Lung (tissue), 12 donors: ENCODE measurements around the gene EVI5L. TPM values are rescaled to one million over a fixed set of nuclear protein-coding genes. Genes with fewer than 3 reads are reported as not detected.

Source experiments
- ATAC-seq: fragments of 200-7000 bp; cut with Tn5 transposase; one replicate; pipeline ENCODE4 v1.9.1; 2020; ENCODE audit warnings: moderate number of reproducible peaks; ENCODE audit not compliant: insufficient read depth, low FRiP score
- DNase-seq, 3 donors: peaks; one replicate each; pipeline ENCODE4 v3.0.0-alpha.2; 2013 to 2017
- H3K27ac ChIP-seq, 2 donors: one replicate each; pipeline ENCODE4 v1.5.1; 2013; ENCODE audit warnings: mild to moderate bottlenecking in 2 of 2, moderate library complexity in 2 of 2, control low read depth in 1 of 2, inconsistent platforms in 1 of 2, low read depth in 1 of 2, low read length in 1 of 2
- H3K27me3 ChIP-seq, 3 donors: one replicate each; pipeline ENCODE4 v1.5.1; 2013; ENCODE audit warnings: low read length in 2 of 3; ENCODE audit not compliant: control insufficient read depth in 3 of 3, insufficient read depth in 3 of 3
- H3K36me3 ChIP-seq, 4 donors: one replicate each; pipeline ENCODE4 v1.5.1; 2013; ENCODE audit warnings: low read length in 4 of 4, mild to moderate bottlenecking in 1 of 4, moderate library complexity in 1 of 4; ENCODE audit not compliant: control insufficient read depth in 4 of 4, insufficient read depth in 4 of 4
- H3K4me1 ChIP-seq, 5 donors: one replicate each; pipeline ENCODE4 v1.5.1; 2013; ENCODE audit warnings: low read length in 5 of 5, mild to moderate bottlenecking in 2 of 5, moderate library complexity in 1 of 5; ENCODE audit not compliant: control insufficient read depth in 5 of 5, insufficient read depth in 5 of 5
- H3K4me3 ChIP-seq: one replicate; pipeline ENCODE4 v1.5.1; 2013; ENCODE audit warnings: mild to moderate bottlenecking, control low read depth, moderate library complexity
- H3K9ac ChIP-seq, 2 donors: one replicate each; pipeline ENCODE4 v1.5.1; 2013; ENCODE audit warnings: low read length in 2 of 2, control low read depth in 1 of 2; ENCODE audit not compliant: insufficient read depth in 1 of 2
- H3K9me3 ChIP-seq, 4 donors: one replicate each; pipeline ENCODE4 v1.5.1; 2013; ENCODE audit warnings: low read length in 3 of 4, mild to moderate bottlenecking in 1 of 4, moderate library complexity in 1 of 4; ENCODE audit not compliant: control insufficient read depth in 4 of 4, insufficient read depth in 3 of 4
- WGBS, 2 donors: extraction: QIAGEN DNeasy Blood & Tissue Kit; methylation state at CpG; one replicate each; pipeline ENCODE4 v1.1.7; 2013; 5-methylcytosine and 5-hydroxymethylcytosine counted together
- polyA plus RNA-seq, 2 donors: library from polyadenylated mRNA; stranded (reverse); fragments of 200-250 nt; gene quantifications; one replicate each; pipeline ENCODE4 v1.2.1, GENCODE V29; 2013
- total RNA-seq, 2 donors: library from RNA; depleted of rRNA in 1 of 2; stranded (reverse); fragments of >200 nt in 1 of 2; gene quantifications; one replicate each; pipeline ENCODE4 v1.2.1, GENCODE V29; 2014 to 2021
- TF ChIP-seq, protein P1 (sequence below): IDR thresholded peaks from 2 replicates; pipeline ENCODE4 v1.5.1; 2012; ENCODE audit warnings: mild to moderate bottlenecking; ENCODE audit errors: control extremely low read depth, extremely low read depth
- donor health status: control.
- donor health status: control.
- donor health status: Bipolar disorder and iron deficiency.
- donor health status: healthy.
- donor health status: DM: yes; HTN: yes; CAD: no.

The EVI5L gene
- total and polyA plus RNA-seq, 4 donors, result 10.7 to 18.6 (median 12.6) TPM

DNA sequence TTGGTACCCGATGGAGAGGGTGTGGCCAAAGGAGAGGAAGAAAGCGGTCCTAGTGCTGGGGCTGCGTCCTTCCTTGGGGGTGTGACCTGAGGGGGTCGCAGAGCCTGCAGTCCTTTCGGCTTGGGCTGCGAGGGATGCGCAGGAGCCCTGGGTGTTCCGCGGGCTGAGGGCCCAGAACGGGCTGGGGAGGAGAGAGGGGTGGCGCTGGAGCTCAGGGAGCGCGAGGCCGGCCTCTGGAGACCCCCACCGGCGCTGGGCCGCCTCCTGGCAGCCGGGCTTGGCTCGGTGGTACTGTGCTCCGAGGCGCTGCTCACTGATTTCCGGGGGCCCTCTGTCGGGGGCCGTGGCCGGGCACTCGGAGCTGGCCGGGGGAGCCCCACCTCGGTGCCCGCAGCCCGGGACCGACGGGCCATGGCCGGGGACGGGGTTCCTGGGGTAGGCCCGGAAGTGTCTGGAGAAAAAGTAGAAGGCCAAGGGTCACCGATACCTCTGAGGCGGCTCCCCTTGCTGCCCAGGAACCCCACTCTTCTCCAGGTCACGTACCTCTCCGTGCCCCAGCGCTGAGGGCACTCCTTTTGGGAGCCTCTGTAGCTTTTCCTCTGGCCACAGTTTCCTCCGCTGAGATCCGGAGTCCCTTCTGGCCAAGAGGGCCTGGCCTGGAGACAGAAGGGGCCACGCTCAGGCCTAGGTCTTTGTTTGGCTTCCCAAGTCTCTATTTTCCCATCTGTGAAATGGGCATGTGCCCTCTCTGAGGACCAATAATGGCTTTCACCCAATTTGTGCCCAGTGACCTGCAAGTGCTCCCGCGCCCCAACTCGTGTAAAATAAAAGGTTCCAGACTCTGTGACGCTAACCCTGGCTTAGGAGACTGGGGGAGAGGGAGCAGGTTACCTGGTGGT, 42.5 kb downstream of the EVI5L start:
- DNase-seq, result no peak
- TF ChIP-seq, protein P1, sequence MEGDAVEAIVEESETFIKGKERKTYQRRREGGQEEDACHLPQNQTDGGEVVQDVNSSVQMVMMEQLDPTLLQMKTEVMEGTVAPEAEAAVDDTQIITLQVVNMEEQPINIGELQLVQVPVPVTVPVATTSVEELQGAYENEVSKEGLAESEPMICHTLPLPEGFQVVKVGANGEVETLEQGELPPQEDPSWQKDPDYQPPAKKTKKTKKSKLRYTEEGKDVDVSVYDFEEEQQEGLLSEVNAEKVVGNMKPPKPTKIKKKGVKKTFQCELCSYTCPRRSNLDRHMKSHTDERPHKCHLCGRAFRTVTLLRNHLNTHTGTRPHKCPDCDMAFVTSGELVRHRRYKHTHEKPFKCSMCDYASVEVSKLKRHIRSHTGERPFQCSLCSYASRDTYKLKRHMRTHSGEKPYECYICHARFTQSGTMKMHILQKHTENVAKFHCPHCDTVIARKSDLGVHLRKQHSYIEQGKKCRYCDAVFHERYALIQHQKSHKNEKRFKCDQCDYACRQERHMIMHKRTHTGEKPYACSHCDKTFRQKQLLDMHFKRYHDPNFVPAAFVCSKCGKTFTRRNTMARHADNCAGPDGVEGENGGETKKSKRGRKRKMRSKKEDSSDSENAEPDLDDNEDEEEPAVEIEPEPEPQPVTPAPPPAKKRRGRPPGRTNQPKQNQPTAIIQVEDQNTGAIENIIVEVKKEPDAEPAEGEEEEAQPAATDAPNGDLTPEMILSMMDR, result no peak
- no peaks in the 10 kb centered on the region for H3K9me3 ChIP-seq
- no peak for ATAC-seq
- peaks cover 0 to 18% (median 16%) of the 10 kb centered on the region in 3 donors for H3K27me3 ChIP-seq
- no peak overlapping the region for H3K4me3 ChIP-seq
- H3K4me1 ChIP-seq, result peaks cover 0 to 30% (median 12%) of the 10 kb centered on the region in 5 donors
- WGBS, 2 donors, result 51 to 57% methylated on average over 45 to 47 of the region's 47 CpGs
- H3K9ac ChIP-seq, result no peak overlapping the region
- peak overlapping the region in 1 of 2 donors; percentile 16 for H3K27ac ChIP-seq
- H3K36me3 ChIP-seq, result no peaks in the 10 kb centered on the region

DNA sequence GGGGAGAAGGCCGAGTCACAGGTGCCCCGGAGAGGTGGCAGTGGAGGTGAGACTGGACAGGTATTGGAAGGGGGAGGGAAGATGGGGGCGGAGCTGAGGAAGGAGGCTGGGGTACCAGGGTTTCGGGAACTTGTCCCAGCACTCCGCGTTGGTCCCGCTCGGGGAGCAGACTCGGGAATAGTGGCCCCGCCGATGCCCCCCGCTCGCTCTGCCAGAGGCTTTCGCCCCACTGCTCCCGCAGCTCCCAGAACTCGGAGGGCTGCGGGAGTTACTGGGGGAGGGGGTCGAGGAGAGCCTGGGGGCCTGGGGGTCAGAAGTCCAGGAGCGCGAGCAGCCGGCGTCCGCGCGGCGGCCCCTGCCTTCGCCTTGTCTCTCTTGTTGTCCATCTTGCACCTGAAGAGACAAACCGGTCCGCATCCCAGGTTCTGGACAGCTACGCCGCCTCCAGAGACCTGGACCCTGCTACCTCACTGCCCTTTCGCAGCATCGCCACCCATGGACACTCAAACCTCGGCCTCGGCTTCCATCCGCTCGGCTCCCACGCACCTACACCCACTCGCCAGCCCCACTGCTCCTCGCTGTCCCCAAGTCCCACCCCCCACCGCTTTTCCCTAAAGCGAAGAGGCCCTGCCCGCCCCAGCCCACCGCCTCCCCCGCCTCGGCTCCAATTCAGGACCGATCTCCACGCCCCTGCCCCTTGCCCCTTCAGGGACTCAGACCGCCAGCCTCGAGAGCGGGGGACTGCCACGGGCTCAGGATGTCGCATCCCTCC, 43.5 kb downstream of the EVI5L start:
- 18 to 22% methylated on average over 43 to 53 of the region's 53 CpGs for WGBS, 2 donors
- H3K9me3 ChIP-seq, result no peaks in the 10 kb centered on the region
- no peak overlapping the region for H3K9ac ChIP-seq
- H3K27me3 ChIP-seq, result peaks cover 0 to 16% (median 16%) of the 10 kb centered on the region in 3 donors
- H3K4me3 ChIP-seq, result no peak overlapping the region
- ATAC-seq, result no peak
- DNase-seq, result no peak
- TF ChIP-seq, protein P1, result no peak
- H3K36me3 ChIP-seq, result no peaks in the 10 kb centered on the region
- peaks cover 0 to 30% (median 12%) of the 10 kb centered on the region in 5 donors for H3K4me1 ChIP-seq
- no peak overlapping the region for H3K27ac ChIP-seq

DNA sequence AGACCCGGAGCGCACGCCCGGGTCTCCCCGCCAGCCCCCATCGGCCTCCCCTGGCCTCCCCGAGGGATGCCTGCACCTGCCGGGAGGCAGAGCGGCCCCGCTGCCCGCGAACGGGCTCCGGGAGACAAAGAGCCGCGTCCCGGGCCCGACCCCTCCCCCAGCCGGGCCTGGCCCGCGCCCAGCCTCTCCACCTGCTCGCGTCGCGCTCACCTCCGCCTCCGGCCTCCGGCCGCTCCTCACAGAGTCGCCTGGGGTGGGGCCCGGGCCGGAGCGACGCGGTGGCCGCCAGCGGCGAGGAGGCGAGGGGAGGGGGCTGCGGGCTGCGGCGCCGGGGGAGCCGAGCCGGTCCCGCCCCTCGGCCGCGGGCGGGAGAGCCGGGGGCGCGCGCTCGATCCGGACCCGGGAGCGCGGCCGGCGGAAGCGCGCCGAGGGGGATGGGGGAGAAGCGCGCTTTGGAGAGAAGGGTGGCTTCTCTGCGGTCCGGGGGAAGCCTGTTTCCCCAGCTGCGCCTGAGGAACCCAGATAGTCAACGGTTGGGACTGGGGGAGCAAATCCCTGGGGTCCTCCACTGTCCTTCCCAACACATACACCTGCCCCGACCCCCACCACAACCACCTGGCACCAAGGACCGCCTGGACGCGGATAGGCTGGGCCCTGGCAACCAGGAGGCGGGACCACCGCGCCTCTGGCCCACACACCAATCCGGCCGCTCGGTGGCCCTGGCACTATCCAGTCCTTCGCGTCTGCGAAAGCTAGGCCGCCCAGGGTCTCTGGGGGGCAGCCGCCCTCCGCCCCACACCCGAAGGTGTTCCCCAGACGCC, 44.3 kb downstream of the EVI5L start, which contains the start of gene PRR36:
TSS of gene PRR36 (minus strand) at position 315 of the 821 bp plus-strand sequence. CDS start 701 bp downstream, outside the sequence.
- peaks cover 0 to 16% (median 16%) of the 10 kb centered on the region in 3 donors for H3K27me3 ChIP-seq
- WGBS, 2 donors, result 1 to 2% methylated on average over 76 to 88 of the region's 88 CpGs
- no peak within 1 kb of the TSS for H3K9ac ChIP-seq
- no peaks in the 10 kb centered on the region for H3K36me3 ChIP-seq
- DNase-seq (peak; percentile 50 to 76 (median 75)), ATAC-seq (peak; percentile 70)
- H3K4me3 ChIP-seq, result no peak within 1 kb of the TSS
- no peak within 1 kb of the TSS for H3K27ac ChIP-seq
- TF ChIP-seq, protein P1, result no peak
- H3K9me3 ChIP-seq, result no peaks in the 10 kb centered on the region
- peaks cover 0 to 23% (median 6%) of the 10 kb centered on the region in 5 donors for H3K4me1 ChIP-seq
